ENCODE results near the gene AUNIP. TPM values are rescaled to one million over a fixed set of nuclear protein-coding genes. Genes with fewer than 3 reads are reported as not detected.

Gene AUNIP
- total and polyA plus RNA-seq, 2 experiments from 2014 or later = 20.9 to 21.9 TPM

- no peak for TF ChIP-seq REST (IDR thresholded peaks at IDR 0.05; ENCODE audit: unreplicated experiment)
Observed at GRCh38 chr1:25806418-25806817, 52.8 kb downstream of the AUNIP start (continued).

DNA sequence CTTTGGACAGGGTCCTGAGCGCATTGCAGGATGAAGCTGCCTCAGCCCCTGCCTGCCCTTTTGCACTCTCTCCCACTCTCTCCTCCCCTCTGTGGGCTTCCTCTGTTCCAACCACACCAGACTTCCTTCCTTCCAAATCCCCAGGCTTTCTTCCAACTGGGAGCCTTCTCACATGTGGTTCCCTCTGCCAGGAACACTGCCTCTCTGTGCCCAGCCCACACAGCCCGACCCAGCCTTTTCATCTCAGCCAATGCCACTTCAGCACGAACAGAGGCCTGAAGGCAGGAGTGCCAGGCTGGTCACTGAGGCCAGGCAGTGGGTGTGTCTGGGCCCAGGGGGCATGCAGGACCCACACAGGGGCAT, 53.4 kb downstream of the AUNIP start:
- H3K9me3 Mint-ChIP-seq = no peaks in the 10 kb centered on the region
- H3K36me3 ChIP-seq (ENCODE audit: insufficient read depth) = no peaks in the 10 kb centered on the region
- peaks cover under 1% of the 10 kb centered on the region for H3K27me3 Mint-ChIP-seq (ENCODE audit: insufficient read depth, low read depth, poor library complexity)
- H3K36me3 Mint-ChIP-seq (ENCODE audit: low read depth) = peaks cover 22% of the 10 kb centered on the region
- TF ChIP-seq POLR2AphosphoS5 (IDR thresholded peaks at IDR 0.05; ENCODE audit: low read depth) = no peak
- peaks cover 5% of the 10 kb centered on the region for H3K4me1 ChIP-seq (ENCODE audit: insufficient read depth)
- peaks cover 13% of the 10 kb centered on the region; the same call in 2 of the 3 replicates for H3K4me1 Mint-ChIP-seq
- H3K9me2 ChIP-seq (ENCODE audit: insufficient read depth) = no peaks in the 10 kb centered on the region
- no peak for DNase-seq (ENCODE audit: low spot score)
- H3K27me3 ChIP-seq (ENCODE audit: insufficient read depth) = no peaks in the 10 kb centered on the region
- peaks cover 3% of the 10 kb centered on the region; the same call in 1 of the 2 replicates for H4K20me1 ChIP-seq (replicated peaks; ENCODE audit: insufficient read depth)
- H3K4me2 ChIP-seq = no peak overlapping the region
- no peak overlapping the region for H2AFZ ChIP-seq
- H3K79me2 ChIP-seq (replicated peaks; ENCODE audit: insufficient read depth) = peaks cover 7% of the 10 kb centered on the region; the same call in 1 of the 2 replicates
- ATAC-seq = no peak
- no peak overlapping the region for H3K27ac Mint-ChIP-seq
- H3K27ac ChIP-seq (ENCODE audit: low read depth) = no peak overlapping the region
- H3K4me3 Mint-ChIP-seq = no peak overlapping the region
- H3K4me3 ChIP-seq = no peak overlapping the region
- peaks cover 4% of the 10 kb centered on the region; the same call in 1 of the 2 replicates for H3F3A ChIP-seq (replicated peaks; ENCODE audit: low read depth)

DNA sequence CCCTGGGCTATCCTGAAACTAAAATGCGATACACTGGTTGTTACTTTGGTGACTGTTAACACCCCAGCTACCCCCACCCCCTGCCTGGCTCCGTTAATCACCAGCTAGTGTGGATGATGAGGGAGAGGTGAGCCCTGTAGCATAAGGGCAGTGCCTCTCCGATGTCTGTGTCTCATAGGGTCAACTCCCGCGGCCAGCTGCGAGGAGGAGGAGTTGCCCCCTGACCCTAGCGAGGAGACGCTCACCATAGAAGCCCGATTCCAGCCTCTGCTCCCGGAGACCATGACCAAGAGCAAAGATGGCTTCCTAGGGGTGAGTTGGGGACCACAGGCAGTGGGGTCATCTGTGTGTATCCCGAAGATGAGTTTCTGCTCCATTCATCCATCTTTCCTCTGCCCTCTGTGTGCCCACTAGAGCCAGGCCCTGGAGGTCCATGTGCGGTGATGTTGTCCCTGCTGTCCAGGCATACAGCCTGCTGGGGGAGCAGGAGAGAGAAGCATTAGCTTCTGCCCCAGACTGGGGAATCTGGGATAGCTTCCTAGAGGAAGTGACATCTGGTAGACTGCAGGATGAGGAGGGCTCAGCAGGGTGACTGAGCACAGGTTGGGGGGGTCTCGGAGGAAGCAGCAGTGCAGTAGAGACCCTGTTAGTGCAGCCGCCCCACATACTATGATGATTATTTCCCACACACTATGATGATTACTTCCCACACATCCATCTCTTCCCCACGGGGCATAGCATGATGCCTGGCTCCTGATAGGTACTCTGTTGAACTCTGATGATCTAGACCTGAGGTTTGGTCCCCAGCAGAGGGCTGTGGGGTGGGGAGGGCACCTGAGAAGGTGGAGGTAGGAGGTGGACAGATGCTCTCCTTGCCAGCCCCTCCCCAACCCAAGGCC, 54.0 kb downstream of the AUNIP start:
- DNase-seq (ENCODE audit: low spot score) (no peak), ATAC-seq (no peak)
- peaks cover 3% of the 10 kb centered on the region for H3K27me3 Mint-ChIP-seq (ENCODE audit: insufficient read depth, low read depth, poor library complexity)
- no peaks in the 10 kb centered on the region for H3K9me3 Mint-ChIP-seq
- peaks cover 5% of the 10 kb centered on the region for H3K4me1 ChIP-seq (ENCODE audit: insufficient read depth)
- H3K27ac Mint-ChIP-seq = no peak overlapping the region
- no peak overlapping the region for H3K4me3 Mint-ChIP-seq
- H3K36me3 ChIP-seq (ENCODE audit: insufficient read depth) = no peaks in the 10 kb centered on the region
- no peaks in the 10 kb centered on the region for H3K9me2 ChIP-seq (ENCODE audit: insufficient read depth)
- H3K4me2 ChIP-seq = no peak overlapping the region
- H3K27ac ChIP-seq (ENCODE audit: low read depth) = no peak overlapping the region
- H3K4me1 Mint-ChIP-seq = peaks cover 17% of the 10 kb centered on the region; the same call in 2 of the 3 replicates
- no peak overlapping the region for H2AFZ ChIP-seq
- H3K79me2 ChIP-seq (replicated peaks; ENCODE audit: insufficient read depth) = peaks cover 7% of the 10 kb centered on the region; the same call in 1 of the 2 replicates
- H3K4me3 ChIP-seq = no peak overlapping the region
- peaks cover 23% of the 10 kb centered on the region for H3K36me3 Mint-ChIP-seq (ENCODE audit: low read depth)
- peaks cover 4% of the 10 kb centered on the region; the same call in 1 of the 2 replicates for H3F3A ChIP-seq (replicated peaks; ENCODE audit: low read depth)
- H3K27me3 ChIP-seq (ENCODE audit: insufficient read depth) = no peaks in the 10 kb centered on the region
- peaks cover 3% of the 10 kb centered on the region; the same call in 1 of the 2 replicates for H4K20me1 ChIP-seq (replicated peaks; ENCODE audit: insufficient read depth)
- no peak for TF ChIP-seq EZH2phosphoT487 (IDR thresholded peaks at IDR 0.05; ENCODE audit: unreplicated experiment)
- no peak for TF ChIP-seq REST (IDR thresholded peaks at IDR 0.05; ENCODE audit: unreplicated experiment)
- TF ChIP-seq CREB1 (CRISPR knock-in tag; IDR thresholded peaks at IDR 0.05; ENCODE audit: low read depth) = no peak
- no peak for TF ChIP-seq POLR2AphosphoS5 (IDR thresholded peaks at IDR 0.05; ENCODE audit: low read depth)
- no peak for TF ChIP-seq NANOG (IDR thresholded peaks at IDR 0.05; ENCODE audit: borderline replicate concordance)
- TF ChIP-seq, protein P1, sequence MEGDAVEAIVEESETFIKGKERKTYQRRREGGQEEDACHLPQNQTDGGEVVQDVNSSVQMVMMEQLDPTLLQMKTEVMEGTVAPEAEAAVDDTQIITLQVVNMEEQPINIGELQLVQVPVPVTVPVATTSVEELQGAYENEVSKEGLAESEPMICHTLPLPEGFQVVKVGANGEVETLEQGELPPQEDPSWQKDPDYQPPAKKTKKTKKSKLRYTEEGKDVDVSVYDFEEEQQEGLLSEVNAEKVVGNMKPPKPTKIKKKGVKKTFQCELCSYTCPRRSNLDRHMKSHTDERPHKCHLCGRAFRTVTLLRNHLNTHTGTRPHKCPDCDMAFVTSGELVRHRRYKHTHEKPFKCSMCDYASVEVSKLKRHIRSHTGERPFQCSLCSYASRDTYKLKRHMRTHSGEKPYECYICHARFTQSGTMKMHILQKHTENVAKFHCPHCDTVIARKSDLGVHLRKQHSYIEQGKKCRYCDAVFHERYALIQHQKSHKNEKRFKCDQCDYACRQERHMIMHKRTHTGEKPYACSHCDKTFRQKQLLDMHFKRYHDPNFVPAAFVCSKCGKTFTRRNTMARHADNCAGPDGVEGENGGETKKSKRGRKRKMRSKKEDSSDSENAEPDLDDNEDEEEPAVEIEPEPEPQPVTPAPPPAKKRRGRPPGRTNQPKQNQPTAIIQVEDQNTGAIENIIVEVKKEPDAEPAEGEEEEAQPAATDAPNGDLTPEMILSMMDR (conservative IDR thresholded peaks at IDR 0.05; ENCODE audit: low read depth in 2 of 2) = no peak
- TF ChIP-seq, protein P2, sequence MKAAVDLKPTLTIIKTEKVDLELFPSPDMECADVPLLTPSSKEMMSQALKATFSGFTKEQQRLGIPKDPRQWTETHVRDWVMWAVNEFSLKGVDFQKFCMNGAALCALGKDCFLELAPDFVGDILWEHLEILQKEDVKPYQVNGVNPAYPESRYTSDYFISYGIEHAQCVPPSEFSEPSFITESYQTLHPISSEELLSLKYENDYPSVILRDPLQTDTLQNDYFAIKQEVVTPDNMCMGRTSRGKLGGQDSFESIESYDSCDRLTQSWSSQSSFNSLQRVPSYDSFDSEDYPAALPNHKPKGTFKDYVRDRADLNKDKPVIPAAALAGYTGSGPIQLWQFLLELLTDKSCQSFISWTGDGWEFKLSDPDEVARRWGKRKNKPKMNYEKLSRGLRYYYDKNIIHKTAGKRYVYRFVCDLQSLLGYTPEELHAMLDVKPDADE (IDR thresholded peaks at IDR 0.05) = no peak
- TF ChIP-seq EZH2 (IDR thresholded peaks at IDR 0.05; ENCODE audit: low read depth, unreplicated experiment) = no peak
- no peak for TF ChIP-seq ZNF331 (CRISPR knock-in tag; IDR thresholded peaks at IDR 0.05; ENCODE audit: low read depth)
- TF ChIP-seq ZNF114 (CRISPR knock-in tag; IDR thresholded peaks at IDR 0.05) = no peak
- TF ChIP-seq JUNB (IDR thresholded peaks at IDR 0.05; ENCODE audit: unreplicated experiment) = no peak

Measured in GM23338 (cell line).